ENCODE data around the gene ABO.
"Not testable (repeated sequence)": the region's sequence is repeated elsewhere in the genome, so short reads cannot be mapped to it uniquely, and the experiment has no call there.

ABO gene

GRCh38 chr9:133246991-133247390 is 28.0 kb downstream of the ABO start:
- no peak for DNase-seq (ENCODE audit: low read depth, low spot score)

DNA sequence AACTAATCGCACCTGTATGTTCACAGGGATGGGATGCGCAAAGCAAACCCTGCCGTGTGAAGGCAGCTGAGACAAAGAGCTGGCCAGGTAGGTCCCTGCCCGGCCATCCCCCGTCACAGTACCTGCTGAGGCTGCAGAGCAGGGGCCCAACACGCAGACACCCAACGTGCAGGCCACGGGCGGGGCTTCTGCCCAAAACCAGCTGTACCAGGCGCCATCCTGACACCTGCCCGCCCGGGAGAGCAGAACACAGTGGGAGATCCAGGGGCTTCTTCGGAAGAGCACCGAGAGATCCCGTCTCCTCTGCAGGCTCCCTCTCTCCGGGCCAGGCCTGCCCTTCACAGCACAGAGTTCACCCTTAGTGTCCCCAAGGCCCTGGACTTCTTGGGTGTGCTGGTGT is 28.4 kb downstream of the ABO start:
- no peak for DNase-seq (ENCODE audit: low read depth, low spot score)

GRCh38 chr9:133242991-133243390 is 32.0 kb downstream of the ABO start:
- no peak for DNase-seq (ENCODE audit: low read depth, low spot score)

DNA sequence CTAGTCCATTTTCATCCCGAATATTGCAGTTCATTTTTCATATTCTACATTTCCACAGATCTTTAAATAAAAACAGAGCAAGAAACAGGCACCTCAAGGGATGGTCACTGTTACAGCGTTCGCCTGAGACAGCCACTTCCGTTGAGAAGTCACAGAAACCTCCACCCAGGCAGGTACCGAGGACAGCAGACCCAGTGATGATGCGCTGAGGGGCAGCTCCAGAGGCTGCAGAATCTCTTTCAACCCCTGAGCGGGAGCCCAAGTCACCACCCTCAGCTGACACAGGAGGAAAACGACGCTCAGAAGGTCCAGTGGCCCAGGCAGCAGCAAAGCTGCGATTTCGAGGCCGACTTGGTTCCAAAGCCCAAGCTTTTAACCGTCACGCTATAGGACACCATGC is 32.8 kb downstream of the ABO start:
- no peak for DNase-seq (ENCODE audit: low read depth, low spot score)

DNA sequence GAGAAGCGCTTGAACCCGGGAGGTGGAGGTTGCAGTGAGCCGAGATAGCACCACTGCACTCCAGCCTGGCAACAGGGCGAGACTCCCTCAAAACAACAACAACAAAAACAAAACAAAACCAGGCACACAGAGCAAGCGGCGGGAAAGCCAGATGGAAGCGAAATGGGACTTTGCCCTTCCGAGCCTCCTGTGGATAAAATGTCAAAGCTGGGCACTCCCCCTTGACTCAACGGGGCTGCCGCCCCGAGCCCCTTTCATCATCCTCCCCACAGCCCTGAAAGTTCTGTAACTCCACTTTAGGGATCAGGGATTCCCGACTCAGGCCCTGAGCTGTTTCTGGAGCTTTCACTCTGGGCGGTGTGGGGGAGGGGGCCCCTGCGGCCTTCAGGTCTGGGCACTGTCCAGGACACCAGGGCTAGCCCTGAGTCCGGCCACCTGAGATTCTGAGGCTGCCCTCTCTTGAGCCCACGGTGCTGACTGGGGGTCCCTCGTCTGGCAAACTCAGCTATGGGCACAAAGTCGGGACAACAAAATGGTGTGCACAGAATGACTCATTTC is 35.4 kb downstream of the ABO start:
- DNase-seq (ENCODE audit: low read depth, low spot score), result no peak

GRCh38 chr9:133238851-133239532 is 36.0 kb downstream of the ABO start:
- peak; percentile 43 for DNase-seq (ENCODE audit: low read depth, low spot score)

- no peak for DNase-seq (ENCODE audit: low read depth, low spot score)
Observed at GRCh38 chr9:133238272-133238850, 36.6 kb downstream of the ABO start.

- DNase-seq (ENCODE audit: low read depth, low spot score), result no peak
Observed at GRCh38 chr9:133237035-133237731, 37.8 kb downstream of the ABO start.

GRCh38 chr9:133236291-133237034 is 38.5 kb downstream of the ABO start:
- DNase-seq (ENCODE audit: low read depth, low spot score), result not testable (repeated sequence)

- no peak for DNase-seq (ENCODE audit: low read depth, low spot score)
Observed at GRCh38 chr9:133235549-133236222, 39.3 kb downstream of the ABO start.

DNA sequence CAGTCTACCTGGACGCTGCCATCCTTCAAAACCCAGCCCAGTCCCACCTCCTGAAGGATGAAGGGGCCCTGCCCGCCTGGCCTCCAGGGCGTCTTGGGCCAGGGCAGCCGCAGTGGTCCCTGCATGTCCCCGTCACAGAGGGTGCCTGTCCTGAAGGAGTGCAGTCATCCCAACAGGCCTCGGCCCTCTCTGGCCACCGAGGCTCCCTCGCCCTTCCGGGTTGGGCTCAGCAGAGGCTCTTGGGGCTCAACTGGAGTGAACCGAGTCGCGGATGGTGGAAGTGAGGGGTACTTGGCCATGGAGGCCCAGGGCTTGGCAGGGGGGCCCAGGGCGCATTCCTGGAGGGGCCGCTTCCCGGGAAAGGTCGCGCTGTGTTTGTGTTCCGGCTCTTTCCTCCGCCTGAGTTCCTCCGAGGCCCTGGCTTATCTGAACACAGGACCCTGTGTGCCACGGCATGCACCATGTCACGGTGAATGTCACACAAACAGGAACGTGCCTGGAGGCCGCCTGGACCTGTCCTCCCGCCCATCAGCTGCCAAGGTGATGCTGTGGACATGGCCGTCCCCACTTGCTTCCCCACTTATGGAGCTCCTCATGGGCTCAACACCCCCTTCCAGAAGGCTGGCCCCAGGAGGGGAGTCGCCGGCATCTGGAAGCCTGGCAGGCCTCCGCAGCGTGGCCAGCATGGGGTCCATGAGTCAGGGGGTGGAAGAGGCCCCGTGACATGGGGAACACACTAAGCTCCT is 40.3 kb downstream of the ABO start:
- no peak for DNase-seq (ENCODE audit: low read depth, low spot score)

DNA sequence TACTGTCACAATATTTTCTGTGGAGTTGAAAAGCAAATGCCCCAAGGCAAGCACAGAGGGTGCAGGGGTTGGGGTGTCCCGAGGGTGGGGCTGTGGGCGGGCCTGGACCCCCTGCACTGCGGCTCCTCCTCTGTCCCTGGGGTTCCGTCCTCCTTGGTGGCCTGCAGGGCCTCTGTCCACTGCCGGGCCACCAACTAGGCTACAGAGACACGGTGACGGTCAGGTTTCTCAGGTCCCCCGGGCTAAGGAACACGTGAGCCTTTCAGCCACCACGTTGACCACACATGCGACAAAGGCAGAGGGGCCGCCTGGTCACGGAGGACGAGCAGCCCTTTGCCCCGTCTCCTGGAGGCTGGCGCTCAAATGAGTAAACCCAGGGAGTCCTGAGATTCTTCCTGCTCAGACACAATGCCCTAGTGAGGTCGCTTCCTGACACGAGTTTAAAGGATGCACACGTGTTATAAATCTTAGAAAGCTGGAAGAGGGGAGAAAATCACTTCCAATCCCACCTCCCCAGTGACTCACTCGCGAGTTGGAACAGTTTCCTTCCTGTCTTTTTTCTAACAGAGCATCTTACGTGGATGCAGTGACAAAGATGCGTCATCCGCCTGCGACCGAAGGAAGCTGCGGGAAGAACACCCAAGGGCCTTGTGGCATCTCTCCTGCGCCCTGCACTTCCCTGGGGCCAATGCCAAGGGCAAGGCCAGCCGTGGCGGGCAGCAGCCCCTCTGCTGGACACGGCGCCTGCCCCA is 41.1 kb downstream of the ABO start:
- DNase-seq (ENCODE audit: low read depth, low spot score), result no peak

DNA sequence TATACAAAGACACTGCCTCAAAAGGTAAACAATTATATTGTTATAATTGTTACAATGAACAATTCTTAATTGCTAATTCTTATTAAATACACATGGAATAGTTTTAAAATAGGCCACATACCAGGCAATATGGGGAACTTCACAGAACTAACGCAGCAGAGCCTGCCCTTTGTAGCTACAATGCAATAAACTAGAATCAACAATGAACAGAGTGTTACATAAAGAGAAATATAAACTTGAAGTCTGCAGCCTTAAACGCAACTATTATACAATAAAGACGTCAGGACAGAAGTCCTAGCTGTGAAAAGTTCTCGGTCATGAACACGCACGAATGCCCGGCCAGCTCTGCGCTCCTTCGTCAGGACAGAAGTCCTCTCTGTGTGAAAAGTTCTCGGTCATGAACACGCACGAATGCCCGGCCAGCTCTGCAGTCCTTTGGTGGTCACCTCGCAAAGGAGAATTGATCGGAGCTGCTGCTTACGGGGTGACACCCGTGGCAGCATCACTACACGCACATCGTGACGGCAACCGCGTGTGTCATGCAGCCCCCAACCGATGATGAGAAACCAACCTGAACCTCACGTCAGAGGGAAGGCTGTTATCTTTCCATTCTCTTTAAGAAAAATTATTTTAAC is 43.0 kb downstream of the ABO start:
- DNase-seq (ENCODE audit: low read depth, low spot score), result not testable (repeated sequence)

GRCh38 chr9:133230514-133230913 is 44.5 kb downstream of the ABO start:
- not testable (repeated sequence) for DNase-seq (ENCODE audit: low read depth, low spot score)

GRCh38 chr9:133230093-133230492 is 44.9 kb downstream of the ABO start:
- DNase-seq (ENCODE audit: low read depth, low spot score), result no peak

- not testable (repeated sequence) for DNase-seq (ENCODE audit: low read depth, low spot score)
Observed at GRCh38 chr9:133228474-133229193, 46.4 kb downstream of the ABO start.

- not testable (repeated sequence) for DNase-seq (ENCODE audit: low read depth, low spot score)
Observed at GRCh38 chr9:133227996-133228395, 47.0 kb downstream of the ABO start.

- no peak for DNase-seq (ENCODE audit: low read depth, low spot score)
Observed at GRCh38 chr9:133227242-133227860, 47.6 kb downstream of the ABO start.
